ENCODE results near the gene MST1R.
"Not testable (repeated sequence)": the region's sequence is repeated elsewhere in the genome, so short reads cannot be mapped to it uniquely, and the experiment has no call there.

Gene MST1R

DNA sequence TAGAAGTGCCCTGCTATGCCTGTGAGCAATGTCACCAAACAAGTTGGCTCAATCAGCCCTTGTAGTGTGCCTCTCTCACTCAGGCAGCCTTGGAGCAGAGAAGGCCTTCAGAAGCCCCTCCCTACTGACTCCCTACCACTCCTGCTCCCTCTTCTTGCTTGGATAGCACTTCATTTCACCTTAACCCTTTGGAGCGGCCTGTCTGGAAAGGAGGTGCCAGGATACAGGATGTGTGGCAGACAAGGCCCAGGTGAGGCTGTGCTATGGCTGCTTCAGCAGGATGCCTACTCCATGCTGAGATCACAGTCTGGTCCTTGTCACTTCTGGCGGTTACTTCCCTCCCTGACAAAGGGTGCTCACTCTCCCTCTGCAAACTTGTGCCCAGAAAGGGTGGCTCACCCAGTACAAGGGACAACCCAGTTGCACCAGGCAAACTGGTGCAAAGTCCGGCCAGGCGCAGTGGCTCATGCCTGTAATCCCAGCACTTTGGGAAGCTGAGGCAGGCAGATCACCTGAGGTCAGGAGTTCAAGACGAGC, 24.9 kb upstream of the MST1R start:
- 93% methylated on average over 5 of the region's 5 CpGs for WGBS
- H3K4me3 ChIP-seq (ENCODE audit: low read length) = peak overlapping the region; percentile 89; the same call in 1 of the 2 replicates
- H3K9ac ChIP-seq (ENCODE audit: low read depth, low read length) = no peak overlapping the region
- H3K27me3 ChIP-seq (ENCODE audit: insufficient read depth, low read length) = no peaks in the 10 kb centered on the region
- H3K27ac ChIP-seq (ENCODE audit: low read depth, low read length) = no peak overlapping the region
- no peaks in the 10 kb centered on the region for H3K36me3 ChIP-seq (ENCODE audit: insufficient read depth, low read length)
- peaks cover 16% of the 10 kb centered on the region for H3K4me1 ChIP-seq (ENCODE audit: insufficient read depth, low read length)
- no peaks in the 10 kb centered on the region for H3K9me3 ChIP-seq (ENCODE audit: insufficient read depth, low read depth, low read length)

DNA sequence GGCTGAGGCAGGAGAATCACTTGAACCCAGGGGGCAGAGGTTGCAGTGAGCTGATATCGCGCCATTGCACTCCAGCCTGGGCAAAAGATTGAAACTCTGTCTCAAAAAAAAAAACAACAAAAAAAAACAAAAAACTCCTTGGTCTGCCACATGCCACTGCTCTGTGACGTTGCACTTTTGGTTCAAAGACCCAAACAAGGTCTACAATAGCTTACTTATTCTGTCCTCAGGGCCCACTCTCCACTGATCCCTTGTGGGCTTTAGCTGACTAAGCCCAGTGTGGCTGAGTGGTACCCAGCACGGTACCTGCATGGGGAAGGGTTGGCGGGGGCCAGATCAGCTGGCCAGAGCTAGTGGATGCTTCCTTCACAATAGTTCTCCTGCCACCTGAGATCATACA, 24.1 kb upstream of the MST1R start:
- Histone ChIP-seq H3K4me1 (ENCODE audit: insufficient read depth, low read length) (peaks cover 16% of the 10 kb centered on the region), H3K4me3 (ENCODE audit: low read length) (no peak overlapping the region), H3K9ac (ENCODE audit: low read depth, low read length) (no peak overlapping the region), H3K27ac (ENCODE audit: low read depth, low read length) (no peak overlapping the region), H3K27me3 (ENCODE audit: insufficient read depth, low read length) (no peaks in the 10 kb centered on the region), H3K36me3 (ENCODE audit: insufficient read depth, low read length) (no peaks in the 10 kb centered on the region), H3K9me3 (ENCODE audit: insufficient read depth, low read depth, low read length) (no peaks in the 10 kb centered on the region)
- WGBS = 97% methylated on average over 5 of the region's 5 CpGs

DNA sequence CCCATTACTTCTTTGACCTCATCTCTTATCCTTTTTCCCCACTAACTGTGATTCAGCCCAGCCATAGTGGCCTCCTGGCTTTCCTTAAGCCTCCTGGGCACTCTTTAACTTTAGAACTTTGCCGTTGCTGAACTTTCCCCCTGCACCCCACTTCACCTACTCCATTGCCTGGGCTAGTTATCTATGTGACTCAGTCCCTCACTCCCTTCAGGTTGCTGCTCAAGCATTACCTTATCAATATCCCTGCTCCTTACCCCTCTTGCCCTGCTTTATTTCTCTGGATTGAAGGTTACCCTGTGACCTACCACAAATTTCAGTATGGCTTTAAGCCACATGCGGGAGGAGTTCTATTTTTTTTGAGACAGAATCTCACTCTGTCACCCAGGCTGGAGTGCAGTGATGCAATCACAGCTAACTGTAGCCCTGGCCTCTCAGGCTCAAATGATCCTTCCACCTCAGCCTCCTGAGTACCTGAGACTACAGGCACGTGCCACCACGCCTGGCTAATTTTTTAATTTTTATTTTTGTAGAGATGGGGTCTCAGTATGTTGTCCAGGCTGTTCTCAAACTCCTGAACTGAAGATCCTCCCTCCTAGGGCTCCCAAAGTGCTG, 22.6 kb upstream of the MST1R start:
- Histone ChIP-seq H3K9ac (ENCODE audit: low read depth, low read length) (no peak overlapping the region), H3K27ac (ENCODE audit: low read depth, low read length) (no peak overlapping the region), H3K27me3 (ENCODE audit: insufficient read depth, low read length) (no peaks in the 10 kb centered on the region), H3K36me3 (ENCODE audit: insufficient read depth, low read length) (no peaks in the 10 kb centered on the region), H3K4me3 (ENCODE audit: low read length) (no peak overlapping the region), H3K4me1 (ENCODE audit: insufficient read depth, low read length) (peaks cover 14% of the 10 kb centered on the region), H3K9me3 (ENCODE audit: insufficient read depth, low read depth, low read length) (no peaks in the 10 kb centered on the region)
- 96% methylated on average over 2 of the region's 4 CpGs for WGBS

DNA sequence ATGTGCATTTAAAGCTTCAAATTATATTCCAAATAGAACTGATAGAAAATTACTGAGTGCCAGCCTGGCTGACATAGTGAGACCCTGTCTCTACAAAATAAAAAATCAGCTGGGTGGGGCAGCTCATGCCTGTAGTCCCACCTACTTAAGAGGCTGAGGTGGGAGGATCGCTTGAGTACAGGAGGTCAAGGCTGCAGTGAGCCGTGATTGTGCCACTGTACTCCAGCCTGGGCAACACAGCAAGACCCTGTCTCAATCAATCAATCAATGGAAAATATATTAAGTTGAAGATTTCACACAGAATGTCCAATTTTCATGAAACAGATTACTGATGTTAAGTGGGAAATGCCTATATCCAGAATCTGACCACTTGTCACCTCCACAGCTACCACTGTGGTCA, 21.8 kb upstream of the MST1R start:
- Histone ChIP-seq H3K4me3 (ENCODE audit: low read length) (no peak overlapping the region), H3K27me3 (ENCODE audit: insufficient read depth, low read length) (no peaks in the 10 kb centered on the region), H3K27ac (ENCODE audit: low read depth, low read length) (no peak overlapping the region), H3K36me3 (ENCODE audit: insufficient read depth, low read length) (no peaks in the 10 kb centered on the region), H3K4me1 (ENCODE audit: insufficient read depth, low read length) (peaks cover 7% of the 10 kb centered on the region), H3K9ac (ENCODE audit: low read depth, low read length) (no peak overlapping the region), H3K9me3 (ENCODE audit: insufficient read depth, low read depth, low read length) (no peaks in the 10 kb centered on the region)
- WGBS = 94% methylated on average over 2 of the region's 2 CpGs

DNA sequence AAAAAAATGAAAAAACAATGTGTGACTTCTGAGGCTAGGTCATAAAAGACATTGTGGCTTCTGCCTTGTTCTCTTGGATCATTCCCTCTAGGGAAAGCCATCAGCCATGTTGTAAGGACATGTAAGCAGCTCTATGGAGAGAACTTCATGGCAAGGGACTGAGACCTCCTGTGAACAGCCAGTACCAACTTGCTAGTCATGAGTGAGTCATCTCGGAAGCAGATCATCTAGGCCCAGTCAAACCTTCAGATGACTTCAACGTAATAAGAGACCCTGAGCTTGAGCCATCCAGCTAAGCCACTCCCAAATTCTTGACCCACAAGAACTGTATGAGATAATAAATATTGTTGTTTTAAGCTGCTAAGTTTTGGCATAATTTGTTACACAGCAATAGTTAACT, 21.0 kb upstream of the MST1R start:
- H3K27ac ChIP-seq (ENCODE audit: low read depth, low read length) = no peak overlapping the region

DNA sequence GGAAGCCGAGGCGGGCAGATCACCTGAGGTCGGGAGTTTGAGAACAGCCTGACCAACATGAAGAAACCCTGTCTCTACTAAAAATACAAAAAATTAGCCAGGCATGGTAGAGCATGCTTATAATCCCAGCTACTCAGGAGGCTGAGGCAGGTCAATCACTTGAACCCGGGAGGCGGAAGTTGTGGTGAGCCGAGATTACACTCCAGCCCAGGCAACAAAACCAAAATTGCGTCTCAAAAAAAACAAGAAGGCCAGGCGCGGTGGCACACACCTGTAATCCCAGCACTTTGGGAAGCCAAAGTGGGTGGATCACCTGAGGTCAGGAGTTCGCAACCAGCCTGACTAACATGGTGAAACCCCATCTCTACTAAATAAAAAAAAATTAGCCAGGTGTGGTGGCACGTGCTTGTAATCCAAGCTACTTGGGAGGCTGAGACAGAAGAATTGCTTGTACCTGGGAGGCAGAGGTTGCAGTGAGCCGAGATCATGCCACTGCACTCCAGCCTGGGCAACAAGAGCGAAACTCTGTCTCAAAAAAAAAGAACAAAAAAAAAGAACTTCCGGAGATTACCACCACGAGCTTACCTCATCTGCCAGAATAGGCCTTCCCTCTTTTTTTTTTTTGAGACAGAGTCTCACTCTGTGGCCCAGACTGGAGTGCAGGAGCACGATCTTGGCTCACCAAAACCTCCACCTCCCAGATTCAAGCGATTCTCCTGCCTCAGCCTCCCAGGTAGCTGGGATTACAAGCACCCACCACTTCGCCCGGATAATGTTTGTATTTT, 14.3 kb upstream of the MST1R start:
- H3K27me3 ChIP-seq (ENCODE audit: insufficient read depth, low read length); H3K27ac ChIP-seq (ENCODE audit: low read depth, low read length); H3K4me3 ChIP-seq (ENCODE audit: low read length); H3K9ac ChIP-seq (ENCODE audit: low read depth, low read length); H3K4me1 ChIP-seq (ENCODE audit: insufficient read depth, low read length); H3K36me3 ChIP-seq (ENCODE audit: insufficient read depth, low read length); H3K9me3 ChIP-seq (ENCODE audit: insufficient read depth, low read depth, low read length): not testable (repeated sequence)
- 94% methylated on average over 18 of the region's 19 CpGs for WGBS

More for the DNA sequence above, 21.0 kb upstream of the MST1R start:
- Histone ChIP-seq H3K9me3 (ENCODE audit: insufficient read depth, low read depth, low read length) (no peaks in the 10 kb centered on the region), H3K4me1 (ENCODE audit: insufficient read depth, low read length) (no peaks in the 10 kb centered on the region), H3K36me3 (ENCODE audit: insufficient read depth, low read length) (no peaks in the 10 kb centered on the region), H3K9ac (ENCODE audit: low read depth, low read length) (no peak overlapping the region), H3K4me3 (ENCODE audit: low read length) (no peak overlapping the region), H3K27me3 (ENCODE audit: insufficient read depth, low read length) (no peaks in the 10 kb centered on the region)
- 84% methylated on average over 2 of the region's 2 CpGs for WGBS

DNA sequence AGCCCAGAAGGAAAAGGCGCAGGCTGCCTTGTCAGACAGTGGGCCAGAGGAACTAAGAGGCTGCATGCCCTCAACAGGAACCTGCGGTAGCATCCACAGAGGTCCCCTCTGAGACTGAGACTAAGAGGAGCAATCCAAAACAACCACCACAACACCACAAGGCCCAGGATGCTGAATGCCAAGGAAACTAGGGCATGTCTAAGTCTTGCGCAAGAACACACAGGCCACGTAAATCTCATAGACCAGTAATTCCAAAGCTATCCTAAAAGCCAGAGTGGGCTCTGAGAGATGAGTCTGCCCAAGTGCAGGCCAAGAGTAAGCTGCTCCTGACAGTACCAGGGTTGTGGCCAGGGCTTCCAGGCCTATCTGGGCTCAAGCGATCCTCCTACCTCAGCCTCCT, 13.0 kb upstream of the MST1R start:
- Histone ChIP-seq H3K36me3 (ENCODE audit: insufficient read depth, low read length) (no peaks in the 10 kb centered on the region), H3K27me3 (ENCODE audit: insufficient read depth, low read length) (no peaks in the 10 kb centered on the region), H3K27ac (ENCODE audit: low read depth, low read length) (no peak overlapping the region), H3K9ac (ENCODE audit: low read depth, low read length) (no peak overlapping the region), H3K4me3 (ENCODE audit: low read length) (no peak overlapping the region), H3K4me1 (ENCODE audit: insufficient read depth, low read length) (no peaks in the 10 kb centered on the region), H3K9me3 (ENCODE audit: insufficient read depth, low read depth, low read length) (no peaks in the 10 kb centered on the region)
- 98% methylated on average over 5 of the region's 5 CpGs for WGBS

DNA sequence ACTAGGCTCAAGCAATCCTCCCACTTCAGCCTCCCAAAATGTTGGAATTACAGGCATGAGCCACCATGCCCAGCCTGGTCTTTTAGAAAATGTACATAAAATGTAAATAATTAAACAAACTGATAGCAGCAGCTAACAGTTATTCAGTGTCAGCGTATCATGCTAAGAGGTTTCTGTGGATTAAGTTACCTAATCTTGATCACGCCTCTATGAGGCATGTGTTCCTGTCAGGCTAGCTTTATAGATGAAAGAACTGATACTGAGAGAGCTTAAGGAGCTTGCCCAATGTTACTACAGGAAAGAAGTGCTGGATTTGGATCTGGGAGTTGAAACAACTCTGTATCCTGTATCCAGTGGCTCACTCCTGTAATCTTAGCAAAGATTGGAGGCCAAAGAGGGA, 11.2 kb upstream of the MST1R start:
- no peaks in the 10 kb centered on the region for H3K36me3 ChIP-seq (ENCODE audit: insufficient read depth, low read length)

DNA sequence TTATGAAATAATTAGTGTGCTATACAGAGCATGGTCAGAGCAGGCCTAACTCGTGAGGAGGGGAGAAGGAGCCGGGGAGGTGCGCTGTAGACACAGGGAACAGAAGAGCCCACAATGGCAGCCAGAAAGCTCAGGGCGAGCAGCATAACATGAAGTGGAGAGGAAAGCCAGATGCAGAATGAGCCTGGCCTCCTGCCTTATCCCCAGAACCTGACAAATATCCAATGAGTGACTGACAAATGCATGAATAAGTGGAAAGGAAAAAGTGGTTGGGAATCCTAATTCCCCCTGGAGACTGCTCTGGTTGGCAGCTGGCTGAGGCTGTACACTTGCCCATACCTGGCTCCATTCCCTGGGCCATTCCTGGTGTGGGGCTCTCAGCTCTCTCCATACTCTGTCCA, 9.2 kb upstream of the MST1R start:
- no peak overlapping the region for H3K27ac ChIP-seq (ENCODE audit: low read depth, low read length)
- no peaks in the 10 kb centered on the region for H3K9me3 ChIP-seq (ENCODE audit: insufficient read depth, low read depth, low read length)
- H3K4me1 ChIP-seq (ENCODE audit: insufficient read depth, low read length) = peaks cover 12% of the 10 kb centered on the region
- no peak overlapping the region for H3K4me3 ChIP-seq (ENCODE audit: low read length)
- WGBS = 87% methylated on average over 4 of the region's 4 CpGs
- no peak overlapping the region for H3K9ac ChIP-seq (ENCODE audit: low read depth, low read length)
- H3K36me3 ChIP-seq (ENCODE audit: insufficient read depth, low read length) = no peaks in the 10 kb centered on the region
- peaks cover 8% of the 10 kb centered on the region; the same call in 1 of the 2 replicates for H3K27me3 ChIP-seq (ENCODE audit: insufficient read depth, low read length)

More for the DNA sequence above, 11.2 kb upstream of the MST1R start:
- peaks cover 6% of the 10 kb centered on the region for H3K4me1 ChIP-seq (ENCODE audit: insufficient read depth, low read length)
- peaks cover under 1% of the 10 kb centered on the region; the same call in 1 of the 2 replicates for H3K27me3 ChIP-seq (ENCODE audit: insufficient read depth, low read length)
- H3K4me3 ChIP-seq (ENCODE audit: low read length) = no peak overlapping the region
- no peak overlapping the region for H3K9ac ChIP-seq (ENCODE audit: low read depth, low read length)
- whole genome bisulfite sequencing = 94% methylated on average over 2 of the region's 2 CpGs
- H3K9me3 ChIP-seq (ENCODE audit: insufficient read depth, low read depth, low read length) = no peaks in the 10 kb centered on the region
- H3K27ac ChIP-seq (ENCODE audit: low read depth, low read length) = no peak overlapping the region

DNA sequence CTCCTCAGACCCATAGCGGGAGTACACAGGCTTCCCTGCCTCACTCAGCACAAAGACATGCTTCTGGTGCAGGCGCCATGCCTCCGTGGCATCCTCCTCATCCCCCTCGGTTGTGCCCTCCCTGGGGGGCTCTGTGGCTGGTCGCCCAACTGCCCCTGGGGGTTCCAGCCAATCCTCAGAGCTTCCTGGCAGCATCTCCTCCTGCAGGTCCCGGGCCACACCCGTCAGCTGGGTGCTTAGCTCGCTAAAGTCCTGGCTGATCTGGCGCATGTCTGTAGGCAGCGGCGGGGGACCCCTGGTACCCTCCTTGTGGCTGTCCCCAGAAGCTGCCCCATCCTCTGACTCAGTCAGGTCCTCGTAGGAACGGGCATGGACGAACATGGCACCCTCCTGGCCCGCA, 7.9 kb upstream of the MST1R start:
- Histone ChIP-seq H3K27ac (ENCODE audit: low read depth, low read length) (no peak overlapping the region), H3K9ac (ENCODE audit: low read depth, low read length) (no peak overlapping the region)
- WGBS = 93% methylated on average over 15 of the region's 15 CpGs

DNA sequence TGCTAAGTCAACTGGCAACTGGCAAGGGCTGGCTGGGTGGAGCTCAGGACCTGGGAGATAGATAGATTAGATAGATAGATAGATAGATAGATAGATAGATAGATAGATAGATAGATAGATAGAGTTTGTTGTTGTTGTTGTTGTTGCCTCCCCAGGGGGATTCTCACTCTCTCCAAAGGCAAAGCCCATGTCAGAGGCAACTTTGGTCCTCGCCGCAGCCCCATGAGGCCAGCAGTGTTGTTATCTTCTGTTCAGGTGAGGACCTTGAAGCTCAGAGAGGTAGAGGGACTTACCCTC, 7.4 kb upstream of the MST1R start:
- H3K4me3 ChIP-seq (ENCODE audit: low read length) = peak overlapping the region; percentile 42; the same call in 1 of the 2 replicates
- no peak overlapping the region for H3K9ac ChIP-seq (ENCODE audit: low read depth, low read length)
- H3K27ac ChIP-seq (ENCODE audit: low read depth, low read length) = no peak overlapping the region
- no peaks in the 10 kb centered on the region for H3K36me3 ChIP-seq (ENCODE audit: insufficient read depth, low read length)
- H3K27me3 ChIP-seq (ENCODE audit: insufficient read depth, low read length) = peaks cover 8% of the 10 kb centered on the region; the same call in 1 of the 2 replicates
- H3K4me1 ChIP-seq (ENCODE audit: insufficient read depth, low read length) = peaks cover 17% of the 10 kb centered on the region
- WGBS = 100% methylated on average over 2 of the region's 2 CpGs
- no peaks in the 10 kb centered on the region for H3K9me3 ChIP-seq (ENCODE audit: insufficient read depth, low read depth, low read length)

More for the DNA sequence above, 7.9 kb upstream of the MST1R start:
- Histone ChIP-seq H3K9me3 (ENCODE audit: insufficient read depth, low read depth, low read length) (no peaks in the 10 kb centered on the region), H3K4me1 (ENCODE audit: insufficient read depth, low read length) (peaks cover 12% of the 10 kb centered on the region), H3K4me3 (ENCODE audit: low read length) (no peak overlapping the region), H3K36me3 (ENCODE audit: insufficient read depth, low read length) (no peaks in the 10 kb centered on the region), H3K27me3 (ENCODE audit: insufficient read depth, low read length) (peaks cover 8% of the 10 kb centered on the region; the same call in 1 of the 2 replicates)
